ENCODE results near the gene SLC35E3.

GRCh38 chr12:68794653-68795251, 48.8 kb downstream of the SLC35E3 start:
- no peak for TF ChIP-seq CTCF (IDR thresholded peaks at IDR 0.05)
- no peak for TF ChIP-seq EP300 (IDR thresholded peaks at IDR 0.05)
- TF ChIP-seq POLR2A (IDR thresholded peaks at IDR 0.05): no peak
